UCSD-AML1 (cell line): ENCODE data around the gene PPP1R3D.
A peak's percentile ranks its signal among the peaks of the same experiment; 100 is the strongest.
"Not testable (repeated sequence)": the region's sequence is repeated elsewhere in the genome, so short reads cannot be mapped to it uniquely, and the experiment has no call there.

Experiments used
- DNase-seq: peaks from one replicate; lab custom pipeline; 2025; ENCODE audit not compliant: unreplicated experiment; lab: John Stamatoyannopoulos, UW

The PPP1R3D gene, protein sequence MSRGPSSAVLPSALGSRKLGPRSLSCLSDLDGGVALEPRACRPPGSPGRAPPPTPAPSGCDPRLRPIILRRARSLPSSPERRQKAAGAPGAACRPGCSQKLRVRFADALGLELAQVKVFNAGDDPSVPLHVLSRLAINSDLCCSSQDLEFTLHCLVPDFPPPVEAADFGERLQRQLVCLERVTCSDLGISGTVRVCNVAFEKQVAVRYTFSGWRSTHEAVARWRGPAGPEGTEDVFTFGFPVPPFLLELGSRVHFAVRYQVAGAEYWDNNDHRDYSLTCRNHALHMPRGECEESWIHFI

GRCh38 chr20:59940129-59940955 lies at the start of gene PPP1R3D, which contains the start of gene FAM217B:
PPP1R3D (minus strand) TSS chr20:59940305; CDS start chr20:59939931, 374 bp downstream.
FAM217B (plus strand) TSS chr20:59940389; CDS start chr20:59943944, 3,555 bp downstream.
- peak; percentile 97 for DNase-seq

DNA sequence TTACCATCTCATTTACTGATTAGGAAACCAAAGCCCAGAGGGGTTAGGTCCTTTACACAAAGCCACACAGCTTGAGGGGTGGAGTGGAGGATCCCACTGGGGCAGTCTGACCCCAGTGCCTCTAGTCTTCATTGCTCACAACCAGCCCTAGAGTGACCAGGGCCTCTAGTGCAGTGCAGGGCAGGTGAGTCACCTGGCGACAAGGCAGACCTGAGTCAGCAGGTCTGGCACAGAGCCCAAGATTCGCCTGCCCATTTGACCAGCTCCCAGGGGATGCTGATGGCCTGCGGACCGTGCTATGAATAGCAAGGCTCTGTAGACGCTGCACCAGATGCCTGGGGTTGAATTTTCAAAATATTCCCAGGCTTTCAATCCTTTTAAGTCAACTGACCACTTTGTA lies 48.0 kb upstream of the PPP1R3D start:
- no peak for DNase-seq

- no peak for DNase-seq
Observed at GRCh38 chr20:59987135-59987534, 47.0 kb upstream of the PPP1R3D start.

GRCh38 chr20:59985864-59986263 lies 45.8 kb upstream of the PPP1R3D start:
- no peak for DNase-seq

DNA sequence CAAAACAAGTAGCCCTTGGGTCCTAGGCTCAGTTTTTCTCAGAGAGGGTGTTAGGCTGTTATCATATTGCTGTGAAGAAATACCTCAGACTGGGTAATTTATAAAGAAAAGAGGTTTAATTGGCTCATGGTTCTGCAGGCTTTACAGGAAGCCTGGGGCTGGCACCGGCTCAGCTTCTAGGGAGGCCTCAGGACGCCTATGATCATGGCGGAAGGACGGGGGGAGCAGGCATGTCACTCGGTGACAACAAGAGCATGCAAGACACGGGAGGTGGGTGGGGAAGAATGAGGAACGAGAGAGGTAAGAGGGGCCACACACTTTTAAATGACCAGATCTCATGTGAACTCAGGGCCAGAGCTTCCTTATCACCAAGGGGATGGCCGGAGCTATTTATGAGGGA lies 45.1 kb upstream of the PPP1R3D start:
- DNase-seq = no peak

- no peak for DNase-seq
Observed at GRCh38 chr20:59984541-59984940, 44.4 kb upstream of the PPP1R3D start.

DNA sequence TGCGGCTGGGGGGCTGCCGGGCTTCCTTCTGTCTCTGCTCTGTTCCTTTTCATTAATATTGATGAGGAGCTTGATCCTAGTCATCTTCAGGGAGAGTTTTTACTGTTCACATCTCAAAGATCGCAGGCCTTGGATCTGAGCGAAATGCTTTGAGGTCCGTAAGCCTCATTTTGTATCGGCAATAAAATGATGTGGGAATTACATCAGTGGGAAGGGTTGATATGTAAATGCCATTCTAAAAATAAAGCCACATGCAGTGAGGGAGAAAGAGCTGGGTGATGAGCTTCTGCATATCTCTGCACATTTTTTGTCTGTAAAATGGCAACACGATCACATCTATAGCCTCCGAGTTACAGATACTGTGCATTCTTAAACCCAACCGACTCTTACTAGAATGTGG lies 43.0 kb upstream of the PPP1R3D start:
- DNase-seq = no peak

DNA sequence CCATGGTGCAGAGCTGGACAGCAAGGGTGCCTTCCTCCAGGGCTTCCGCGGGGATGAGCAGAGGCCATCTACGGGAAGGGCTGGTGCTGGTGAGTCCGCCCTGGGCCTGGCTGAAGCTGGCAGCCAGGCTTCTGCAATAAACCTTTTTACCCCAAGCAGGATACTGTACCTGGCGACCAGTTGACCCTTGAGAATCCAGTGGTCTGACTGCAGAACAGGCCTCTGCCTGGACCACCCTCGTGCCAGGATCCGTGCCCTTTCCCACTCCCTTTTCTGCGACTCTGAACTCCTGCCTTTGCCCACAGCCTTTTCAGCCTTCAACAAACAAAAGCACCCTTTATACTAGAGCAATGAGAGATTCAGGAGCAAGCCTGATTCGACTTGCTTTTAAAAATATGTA lies 37.0 kb upstream of the PPP1R3D start:
- no peak for DNase-seq

GRCh38 chr20:59976156-59976782 lies 36.2 kb upstream of the PPP1R3D start:
- no peak for DNase-seq

DNA sequence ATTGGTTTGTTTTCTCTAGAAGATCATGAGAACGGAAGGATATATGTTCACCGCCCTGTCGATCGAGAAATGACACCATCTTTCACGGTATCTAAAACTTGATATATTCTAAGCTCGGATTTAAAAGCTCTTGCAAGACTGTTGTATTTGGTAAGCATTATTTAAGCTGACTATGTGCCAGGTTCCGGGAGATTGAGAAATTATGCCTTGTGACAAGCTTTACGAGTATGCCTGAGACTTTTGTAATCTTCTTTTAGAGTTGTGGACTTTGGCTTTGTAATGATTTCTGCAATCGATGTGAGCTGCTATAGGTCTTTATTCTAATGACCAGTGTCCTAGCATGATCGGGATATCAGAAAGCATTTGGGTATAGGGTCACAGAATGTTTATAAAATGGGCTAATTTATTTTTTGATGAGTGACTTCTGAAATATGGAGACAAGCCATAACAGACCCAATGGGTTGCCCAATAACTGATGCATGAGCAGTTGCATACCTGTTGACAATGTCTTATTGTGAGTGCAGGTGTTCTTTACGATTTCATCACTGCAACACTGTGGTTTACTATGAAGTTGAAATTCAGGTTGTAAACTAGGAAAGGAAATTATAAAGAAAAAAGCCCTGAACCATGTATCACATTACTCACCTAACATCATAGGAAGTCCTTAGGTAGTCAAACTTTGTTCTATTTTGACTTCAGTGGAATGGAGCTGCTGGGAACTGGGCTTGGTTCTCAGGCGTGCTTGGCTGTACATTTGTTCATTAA lies 32.1 kb upstream of the PPP1R3D start:
- no peak for DNase-seq

- no peak for DNase-seq
Observed at GRCh38 chr20:59971428-59971827, 31.3 kb upstream of the PPP1R3D start.

DNA sequence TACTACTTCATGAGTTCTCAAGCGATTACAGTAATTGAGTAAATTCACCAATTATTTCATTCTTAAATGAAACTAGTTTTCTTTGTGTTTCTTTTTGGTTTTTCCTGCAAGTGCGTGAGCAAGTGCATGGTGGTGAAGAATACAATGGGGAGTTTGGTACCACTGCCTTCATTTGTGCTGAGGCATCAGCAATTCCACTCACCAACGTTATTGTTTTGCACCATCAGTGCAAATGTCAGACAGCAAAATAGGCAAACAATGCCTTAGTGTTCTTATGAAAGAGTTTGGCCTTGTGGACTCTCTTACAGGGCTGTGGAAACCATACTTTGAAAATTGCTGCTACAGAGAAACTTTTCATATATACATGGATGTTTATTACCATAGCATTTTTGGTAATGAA lies 26.3 kb upstream of the PPP1R3D start:
- no peak for DNase-seq

DNA sequence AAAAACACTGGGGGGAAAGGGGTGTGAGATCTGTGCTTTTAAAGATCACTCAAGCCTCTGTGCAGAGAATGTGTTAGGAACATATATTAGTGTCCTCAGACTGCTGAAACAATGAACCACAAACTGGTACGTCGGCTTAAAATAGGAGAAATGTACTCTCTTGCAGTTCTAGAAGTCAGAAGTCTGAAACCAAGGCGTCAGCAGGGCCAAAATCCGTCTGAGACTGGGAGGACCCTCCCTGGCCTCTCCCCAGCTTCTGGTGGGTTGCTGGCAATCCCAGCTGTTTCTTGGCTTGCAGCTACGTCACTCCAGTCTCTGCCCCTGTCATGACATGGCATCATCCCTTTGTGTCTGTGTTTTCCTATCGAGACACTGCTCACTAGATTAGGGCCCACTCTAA lies 22.1 kb upstream of the PPP1R3D start:
- DNase-seq = no peak

GRCh38 chr20:59961423-59961822 lies 21.3 kb upstream of the PPP1R3D start:
- DNase-seq = no peak

DNA sequence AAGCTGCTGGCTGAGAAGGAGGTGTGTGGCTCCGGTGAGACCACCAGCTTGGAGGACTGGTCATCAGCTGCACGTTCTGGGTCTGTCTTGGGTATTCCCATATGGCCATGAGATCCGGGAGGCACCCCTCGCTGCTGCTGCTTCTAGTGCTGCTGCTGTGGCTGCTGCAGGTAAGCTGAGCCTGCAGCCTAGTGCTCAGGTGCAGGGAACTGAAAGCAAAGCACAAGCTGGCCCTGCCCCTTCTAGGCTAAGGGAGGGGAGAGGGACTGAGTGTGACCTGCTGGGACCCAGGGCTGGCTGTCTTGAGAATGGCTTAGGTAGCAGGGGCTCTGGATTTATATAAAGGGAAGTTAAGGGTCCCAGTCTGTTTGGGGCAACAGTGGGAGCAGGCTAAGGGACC lies 18.5 kb upstream of the PPP1R3D start:
- no peak for DNase-seq

DNA sequence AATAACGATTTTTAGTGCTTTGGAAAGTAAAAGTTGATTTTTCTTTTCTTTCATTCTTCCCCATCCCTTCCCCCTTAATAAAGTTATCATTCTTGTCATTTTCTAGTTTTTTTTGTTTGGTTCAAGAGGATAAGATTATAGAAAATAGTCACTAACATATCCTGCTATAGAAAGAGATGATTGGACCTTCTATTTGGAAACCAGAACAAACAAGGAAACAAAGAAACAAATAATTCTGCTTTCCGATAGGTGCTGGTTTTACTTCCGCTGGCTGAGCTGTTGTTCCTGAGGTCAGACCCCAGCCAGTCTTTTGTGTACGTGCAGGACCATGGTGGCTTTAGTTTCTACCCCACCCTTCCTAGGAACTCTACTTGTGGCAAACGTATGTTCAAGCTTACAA lies 18.0 kb upstream of the PPP1R3D start, which contains the start of gene CDH26:
TSS of gene CDH26 (plus strand) at position 301 of the 400 bp plus-strand sequence. CDS start 304 bp downstream, outside the sequence.
- no peak for DNase-seq

DNA sequence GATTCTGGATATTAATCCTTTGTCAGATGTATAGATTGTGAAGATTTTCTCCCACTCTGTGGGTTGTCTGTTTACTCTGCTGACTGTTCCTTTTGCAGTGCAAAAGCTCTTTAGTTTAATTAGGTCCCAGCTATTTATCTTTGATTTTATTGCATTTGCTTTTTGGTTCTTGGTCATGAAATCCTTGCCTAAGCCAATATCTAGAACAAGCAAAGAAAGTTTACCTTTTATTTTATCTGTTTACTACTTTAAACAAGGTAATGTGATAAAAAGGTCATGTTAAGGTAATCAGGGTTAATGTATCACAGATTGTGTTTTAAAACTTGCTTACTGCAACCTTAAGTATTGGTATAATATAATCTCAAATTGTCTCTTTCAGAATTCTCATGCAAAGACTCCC lies 17.5 kb upstream of the PPP1R3D start:
- DNase-seq = not testable (repeated sequence)

DNA sequence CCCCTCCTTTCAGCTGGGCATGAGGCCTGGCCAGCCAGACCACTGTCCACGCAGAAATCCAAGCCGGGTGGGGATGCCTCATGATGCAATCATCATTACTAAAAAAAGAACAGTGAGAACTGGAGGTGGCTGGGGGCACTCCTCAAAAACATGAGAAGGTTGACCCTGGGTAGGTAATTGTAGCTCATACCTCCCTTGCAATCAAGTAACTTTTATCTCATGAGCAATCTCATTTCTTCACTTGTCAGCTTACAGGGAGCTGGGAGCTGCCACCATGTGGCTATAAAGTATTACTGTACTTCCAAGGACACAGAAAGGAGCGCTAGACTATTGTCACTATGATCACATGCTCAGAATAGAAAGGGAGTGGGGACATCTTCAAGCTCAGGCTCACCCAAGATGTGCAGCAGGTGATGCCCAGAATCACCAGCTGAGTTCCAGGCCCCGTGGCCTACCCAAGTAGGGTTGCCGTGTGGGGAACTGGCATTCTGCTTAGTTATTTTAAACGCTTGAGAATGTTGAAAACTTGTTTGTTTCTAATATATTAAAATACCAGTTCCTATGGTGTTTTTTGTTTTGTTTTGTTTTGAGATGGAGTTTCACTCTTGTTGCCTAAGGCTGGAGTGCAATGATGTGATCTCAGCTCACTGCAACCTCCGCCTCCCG lies 15.2 kb upstream of the PPP1R3D start:
- no peak for DNase-seq

- no peak for DNase-seq
Observed at GRCh38 chr20:59954718-59955117, 14.6 kb upstream of the PPP1R3D start.

DNA sequence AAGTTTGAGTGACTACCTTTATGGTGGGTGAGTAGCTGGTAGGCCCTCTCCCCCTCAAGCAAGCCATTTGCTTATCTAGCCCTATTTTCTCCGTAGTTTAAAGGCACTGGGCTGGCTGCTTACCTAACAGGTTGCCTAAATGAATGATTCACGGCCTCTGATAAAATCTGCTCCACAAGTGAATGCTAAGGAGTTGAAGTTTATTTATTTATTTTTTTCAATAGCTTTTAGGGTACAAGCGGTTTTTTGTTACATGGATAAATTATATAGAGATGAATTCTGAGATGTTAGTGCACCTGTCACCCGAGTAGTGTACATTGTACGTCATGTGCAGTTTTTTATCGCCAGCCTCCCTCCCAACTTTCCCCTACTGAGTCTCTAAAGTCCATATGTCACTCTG lies 9.8 kb upstream of the PPP1R3D start:
- no peak for DNase-seq
